CD4-positive, alpha-beta T cell treated with Interleukin-17A for 4 hours (primary cell): ENCODE data around the gene EML2.
"Not testable (repeated sequence)": the region's sequence is repeated elsewhere in the genome, so short reads cannot be mapped to it uniquely, and the experiment has no call there.

Experiments used
- DNase-seq: peaks from one replicate; pipeline ENCODE4 v3.0.0-alpha.2; 2020; ENCODE audit warnings: mixed read lengths

The EML2 gene

GRCh38 chr19:45615795-45616703, 23.1 kb downstream of the EML2 start:
- DNase-seq, result peak; percentile 63

- DNase-seq, result not testable (repeated sequence)
These were observed 24.1 kb downstream of the EML2 start for GRCh38 chr19:45615056-45615455.

- peak; percentile 28 for DNase-seq
These were observed 25.1 kb downstream of the EML2 start for GRCh38 chr19:45613926-45614725.

DNA sequence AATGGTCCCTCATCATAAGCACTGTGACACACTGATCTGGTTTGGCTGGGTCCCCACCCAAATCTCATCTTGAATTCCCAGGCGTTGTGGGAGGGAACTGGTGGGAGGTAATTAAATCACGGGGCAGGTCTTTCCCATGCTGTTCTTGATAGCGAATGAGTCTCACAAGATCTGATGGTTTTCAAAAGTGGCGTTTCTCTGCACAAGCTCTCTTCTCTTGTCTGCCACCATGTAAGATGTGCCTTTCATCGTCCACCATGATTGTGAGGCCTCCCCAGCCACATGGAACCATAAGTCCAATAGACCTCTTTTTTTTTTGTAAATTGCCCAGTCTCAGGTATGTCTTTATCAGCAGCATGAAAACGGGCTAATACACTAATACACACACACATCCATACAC, 30.2 kb downstream of the EML2 start:
- no peak for DNase-seq

DNA sequence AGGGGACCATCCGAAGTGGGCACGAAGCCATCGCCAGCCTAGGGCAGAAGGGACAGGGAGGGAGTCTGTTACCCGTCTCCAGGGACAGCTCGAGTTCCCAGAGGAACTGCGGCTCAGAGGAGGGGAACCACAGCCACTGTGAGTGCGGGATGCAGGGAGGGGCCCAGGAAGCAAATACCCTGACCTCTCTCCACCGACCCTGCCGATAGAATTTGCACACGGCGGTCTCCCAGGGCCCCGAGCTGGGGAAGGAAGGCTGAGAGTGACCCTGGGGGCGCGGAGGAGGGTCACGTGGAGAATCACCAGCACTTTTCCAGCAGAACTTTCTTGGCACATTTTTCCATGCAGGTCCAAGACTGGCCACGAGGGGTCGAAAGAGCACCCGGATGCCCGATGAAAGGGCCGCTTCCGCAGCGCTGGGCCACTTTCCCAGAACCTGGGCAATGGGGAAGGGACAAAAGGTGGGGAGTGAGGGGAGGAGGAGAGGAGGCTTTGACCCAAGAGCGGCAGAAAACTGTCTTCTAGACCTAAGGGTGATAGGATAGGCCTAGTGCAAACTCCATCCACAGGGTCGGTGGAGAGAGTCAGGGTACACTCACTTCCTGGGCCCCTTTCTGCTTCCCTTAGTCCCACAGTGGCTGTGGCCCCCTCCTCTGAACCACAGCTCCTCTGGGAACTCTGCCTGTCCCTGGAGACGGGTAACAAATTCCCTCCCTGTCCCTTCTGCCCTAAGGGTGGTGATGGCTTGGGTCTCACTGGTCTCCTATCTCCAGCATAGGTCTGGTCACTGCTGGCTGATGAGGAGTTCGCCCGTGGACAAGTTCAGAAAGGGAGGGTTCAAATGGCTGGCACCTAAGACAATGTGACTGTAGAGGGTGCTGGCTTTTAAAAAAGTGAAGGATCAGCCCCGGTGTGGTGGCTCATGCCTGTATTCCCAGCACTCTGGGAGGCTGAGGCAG, 31.8 kb downstream of the EML2 start:
- DNase-seq, result peak; percentile 69

GRCh38 chr19:45601524-45602374, 37.4 kb downstream of the EML2 start, which contains the start of gene GPR4:
Gene GPR4 (minus strand): TSS chr19:45602212. CDS start chr19:45591866, 10,346 bp downstream.
- peak; percentile 6 for DNase-seq

DNA sequence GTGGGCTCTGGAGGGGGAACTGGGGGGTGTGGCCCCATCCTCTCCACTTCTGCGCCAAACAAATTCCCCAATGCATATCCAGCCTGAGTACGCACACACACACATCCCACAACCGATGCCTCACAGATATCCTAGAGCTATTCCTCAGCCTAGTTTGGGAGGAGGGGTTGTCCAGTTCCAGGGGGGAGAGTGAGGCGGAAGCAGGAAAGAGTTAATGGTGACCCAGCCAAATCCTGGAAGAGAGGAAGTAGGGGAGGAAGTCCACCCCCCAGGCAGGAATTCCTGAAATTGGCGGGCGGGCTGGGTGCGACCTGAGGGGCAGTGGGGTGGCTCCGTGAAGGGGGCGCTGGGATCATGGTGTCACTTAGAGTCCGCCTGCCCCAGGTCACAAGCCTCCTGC, 38.1 kb downstream of the EML2 start:
- no peak for DNase-seq

DNA sequence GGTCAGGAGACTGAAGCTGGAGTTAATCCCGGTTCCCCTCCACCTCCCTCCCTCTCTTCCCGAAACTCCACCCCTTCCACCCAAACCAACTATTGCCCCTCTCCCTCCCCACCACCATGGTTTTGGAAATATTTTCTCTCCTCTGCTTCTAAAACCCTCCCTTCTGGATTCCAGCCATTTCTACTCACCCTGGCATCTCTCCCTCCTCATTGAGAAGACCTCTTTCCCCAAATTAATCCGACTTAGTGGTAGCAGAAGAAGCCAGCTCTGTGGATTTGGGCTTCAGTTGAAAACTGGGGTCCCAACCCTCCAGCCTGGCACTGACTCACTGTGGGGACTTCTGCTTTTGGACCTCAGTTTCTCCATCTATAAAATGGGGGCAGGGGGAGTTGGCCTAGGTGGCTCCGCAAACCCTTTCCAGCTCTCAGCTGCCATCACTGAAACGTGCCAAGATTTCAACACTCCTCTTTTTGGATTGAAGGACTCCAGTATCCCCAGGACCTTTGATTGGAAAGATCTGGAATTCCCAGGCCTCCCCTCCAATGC, 38.8 kb downstream of the EML2 start:
- no peak for DNase-seq

GRCh38 chr19:45599286-45599685, 39.9 kb downstream of the EML2 start:
- DNase-seq, result no peak

DNA sequence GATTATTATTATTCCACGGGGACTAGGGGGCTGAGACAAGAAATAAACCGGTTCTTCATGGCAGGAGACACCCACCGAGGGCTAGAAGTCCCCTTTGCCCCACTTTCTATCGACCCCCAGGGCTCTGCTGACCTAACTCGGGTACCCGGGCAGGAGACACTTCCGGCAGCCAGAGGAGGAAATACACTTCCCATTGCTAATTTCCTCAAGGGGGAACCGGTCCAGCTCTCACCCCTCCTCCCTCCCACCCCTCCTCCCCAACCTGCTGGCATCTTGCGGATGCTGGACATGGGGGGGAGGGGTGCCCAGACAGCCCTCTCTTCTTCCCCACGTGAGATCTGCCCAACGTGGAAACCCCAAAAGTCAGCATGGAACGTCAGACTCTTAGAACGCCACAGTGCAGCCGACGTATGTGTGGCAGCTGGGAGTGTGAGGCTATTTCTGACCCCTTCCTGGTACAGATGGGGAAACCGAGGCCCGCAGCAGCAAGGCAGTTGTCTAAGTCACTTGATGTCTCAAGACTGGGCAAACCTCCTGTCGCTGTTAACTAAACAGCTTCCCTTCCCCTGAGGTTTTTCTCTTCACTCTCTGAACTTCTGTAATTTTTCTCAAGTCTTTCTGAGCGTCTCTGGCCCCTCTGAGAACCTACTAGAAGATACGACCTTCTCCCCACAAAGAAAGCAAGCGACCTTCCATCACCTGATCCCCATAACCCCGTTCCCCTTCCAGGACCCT, 40.8 kb downstream of the EML2 start:
- DNase-seq, result peak; percentile 9

DNA sequence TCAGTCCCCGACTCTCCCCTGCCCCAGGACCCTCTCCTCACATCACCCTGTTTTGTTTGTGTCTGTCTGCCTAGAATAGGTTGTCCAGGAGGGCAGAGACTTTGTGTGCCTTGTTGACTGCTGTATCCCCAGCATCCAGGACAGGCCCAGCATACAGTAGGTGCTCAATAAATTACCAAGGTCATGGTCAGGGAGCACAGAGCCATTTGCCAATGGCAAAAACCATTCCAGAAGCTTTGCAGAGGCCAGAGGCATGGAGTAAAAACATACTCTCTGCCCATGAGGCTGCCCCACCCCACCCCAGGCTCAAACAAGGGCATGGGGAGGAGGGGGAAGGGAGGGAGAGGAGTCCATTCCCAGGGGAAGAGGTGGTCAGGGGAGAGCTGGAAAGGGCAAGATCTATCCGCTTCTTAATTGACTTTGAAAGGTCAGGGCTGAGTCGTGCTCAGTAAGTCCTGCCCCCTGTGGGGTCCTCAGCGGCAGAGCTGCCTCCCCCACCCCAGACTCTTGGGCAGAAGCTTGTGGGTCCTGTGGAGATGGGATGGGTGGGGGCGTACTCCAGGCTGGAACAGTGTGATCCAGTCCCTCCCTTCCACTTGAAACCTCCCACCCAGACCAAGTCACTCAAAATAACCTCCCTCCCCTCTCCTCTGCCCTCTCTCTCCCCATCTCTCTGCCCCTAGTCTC, 41.6 kb downstream of the EML2 start:
- no peak for DNase-seq

DNA sequence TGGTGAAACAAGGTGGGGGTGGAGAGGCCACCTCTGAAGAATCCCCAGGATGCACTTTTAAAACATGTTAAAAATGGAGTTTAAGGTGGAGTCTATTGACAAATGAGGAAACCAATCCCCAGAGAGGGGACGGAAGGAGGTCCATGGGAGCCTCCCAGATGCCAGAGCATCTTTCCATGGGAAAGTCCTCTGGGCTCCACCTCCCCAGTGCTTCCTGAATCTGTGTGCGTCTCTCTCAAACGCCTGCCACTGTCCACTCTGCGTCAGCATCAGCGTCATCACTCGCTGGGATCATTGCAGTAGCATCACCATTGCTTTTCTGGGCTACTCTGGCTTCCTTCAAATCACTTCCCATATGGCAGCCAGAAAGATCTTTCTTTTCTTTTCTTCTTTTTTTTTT, 43.4 kb downstream of the EML2 start:
- no peak for DNase-seq

GRCh38 chr19:45593520-45593919, 45.7 kb downstream of the EML2 start:
- DNase-seq, result no peak

GRCh38 chr19:45592366-45592765, 46.8 kb downstream of the EML2 start:
- no peak for DNase-seq

DNA sequence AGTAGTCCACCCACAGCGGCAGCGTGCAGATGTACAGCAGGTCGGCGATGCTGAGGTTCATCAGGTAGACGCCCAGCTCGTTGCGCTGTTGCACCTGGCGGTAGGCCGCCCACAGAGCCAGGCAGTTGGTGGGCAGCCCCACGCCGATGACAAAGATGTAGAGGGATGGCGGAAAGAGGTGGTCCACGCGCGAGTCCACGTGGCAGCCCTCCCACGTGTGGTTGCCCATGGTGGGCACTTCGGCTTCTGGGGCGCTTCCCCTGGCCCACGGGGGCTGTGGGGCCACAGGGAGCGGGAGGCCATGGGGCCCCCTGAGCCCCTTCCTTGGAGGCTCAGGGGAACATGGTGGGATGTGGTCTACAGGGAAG, 47.6 kb downstream of the EML2 start:
- no peak for DNase-seq

DNA sequence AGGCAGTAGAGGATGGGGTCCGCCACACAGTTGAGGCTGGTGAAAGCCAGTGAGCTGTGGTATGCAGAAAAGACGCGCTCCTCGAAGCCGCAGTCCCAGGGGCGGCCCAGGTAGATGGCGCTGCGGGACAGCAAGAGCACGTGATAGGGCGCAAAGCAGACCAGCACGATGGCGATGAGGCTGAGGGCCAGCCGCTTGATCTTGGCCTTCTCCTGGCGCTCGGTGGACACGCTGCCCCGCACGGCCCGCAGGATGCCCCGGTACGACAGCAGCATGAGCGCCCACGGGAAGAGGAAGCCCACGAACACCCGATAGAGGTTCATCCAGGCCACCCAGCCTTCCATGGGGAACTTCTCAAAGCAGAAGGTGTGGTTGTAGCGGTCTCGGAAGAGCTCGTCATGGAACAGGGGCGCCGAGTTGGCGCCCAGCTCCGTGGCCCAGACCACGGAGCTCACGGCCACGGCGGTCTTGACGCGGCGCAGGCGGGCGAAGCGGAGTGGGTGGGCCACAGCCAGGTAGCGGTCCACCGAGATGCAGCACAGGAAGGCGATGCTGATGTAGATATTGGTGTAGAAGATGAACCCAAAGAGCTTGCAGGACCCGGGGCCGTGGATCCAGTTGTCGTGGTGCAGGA, 48.1 kb downstream of the EML2 start:
- DNase-seq, result peak; percentile 56

DNA sequence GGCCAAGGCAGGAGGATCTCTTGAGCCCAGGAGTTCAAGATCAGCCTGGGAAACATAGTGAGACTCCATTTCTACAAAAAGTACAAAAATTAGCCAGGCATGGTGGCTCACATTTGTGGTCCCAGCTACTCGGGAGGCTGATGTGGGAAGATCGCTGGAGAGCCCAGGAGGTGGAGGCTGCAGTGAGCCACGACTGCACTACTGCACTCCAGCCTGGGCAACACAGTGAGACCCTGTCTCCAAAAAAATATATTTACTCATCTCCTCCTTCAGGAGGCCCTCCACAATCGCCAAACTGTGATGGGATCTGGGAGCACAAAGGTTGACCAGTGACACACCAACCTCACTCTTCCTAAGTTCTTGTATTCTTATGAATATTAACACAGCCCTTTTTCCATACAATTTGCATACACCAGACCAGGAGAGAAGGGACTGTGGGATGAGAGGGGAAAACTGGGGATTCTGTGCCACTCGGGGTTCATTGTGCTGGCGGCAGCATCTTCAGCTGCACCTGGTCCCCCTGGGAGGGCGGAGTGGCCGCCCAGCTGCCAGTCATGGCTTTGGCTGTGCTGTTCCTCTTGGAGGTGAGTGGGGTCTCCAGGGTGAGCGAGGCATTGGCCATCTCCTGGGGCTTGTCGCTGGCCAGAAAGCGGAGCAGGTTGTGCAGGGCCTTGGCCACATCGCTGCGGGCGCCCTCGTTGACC, 48.7 kb downstream of the EML2 start:
- no peak for DNase-seq

DNA sequence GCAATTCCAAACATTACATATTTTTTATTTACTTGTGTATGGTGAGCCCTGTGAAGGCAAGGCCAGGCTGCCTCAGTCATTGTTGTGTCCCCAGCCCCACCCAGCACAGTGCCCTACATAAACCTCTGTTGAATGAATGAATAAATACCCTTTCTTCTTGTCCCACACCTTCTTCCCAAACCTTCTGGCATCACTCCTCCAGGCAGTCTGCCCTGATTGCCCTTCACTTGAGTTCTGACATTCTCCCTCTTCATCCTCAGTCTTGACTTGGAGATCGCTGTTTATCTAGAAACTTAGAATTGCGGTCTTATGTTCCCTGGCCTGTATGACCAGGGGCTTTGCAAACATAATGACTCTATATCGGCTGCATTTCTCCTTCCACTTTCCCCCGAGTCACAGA, 49.4 kb downstream of the EML2 start:
- DNase-seq, result no peak

- no peak for DNase-seq
These were observed 51.3 kb downstream of the EML2 start for GRCh38 chr19:45587873-45588272.
